Measurements from ENCODE around the gene SGMS1. TPM values are rescaled to one million over a fixed set of nuclear protein-coding genes. Genes with fewer than 3 reads are reported as not detected.
"Not testable (repeated sequence)": the region's sequence is repeated elsewhere in the genome, so short reads cannot be mapped to it uniquely, and the experiment has no call there.

SGMS1 gene
- total RNA-seq, 5 donors from 2014 or later (not counting 1 experiment from before 2014, with no cell fraction given), result 28.4 to 39.7 (median 32.6) TPM

DNA sequence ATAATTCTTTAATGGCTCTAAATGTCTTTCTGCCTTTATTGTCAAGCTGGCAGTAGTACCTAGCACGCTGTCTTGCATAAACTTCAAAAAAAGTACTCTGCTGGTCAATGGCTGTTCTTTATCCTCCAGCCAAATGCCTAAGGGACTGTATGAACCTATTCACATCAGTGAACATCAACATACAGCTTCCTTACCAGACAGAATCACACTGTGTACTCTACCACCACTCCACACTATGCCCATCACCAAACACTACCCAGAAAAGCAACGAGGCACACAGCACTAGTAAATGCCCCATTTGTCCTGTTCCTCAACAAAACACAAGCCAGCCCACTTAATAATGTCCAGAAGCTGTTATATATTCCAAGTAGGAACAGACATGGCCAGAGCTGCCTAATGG lies 127.5 kb downstream of the SGMS1 start:
- Mint-ChIP-seq H3K4me3 (no peak overlapping the region), H3K9me3 (no peaks in the 10 kb centered on the region), H3K4me1 (peaks cover 34 to 40% (median 38%) of the 10 kb centered on the region in 3 donors), H3K27me3 (no peaks in the 10 kb centered on the region), H3K36me3 (peaks cover 53% of the 10 kb centered on the region), H3K27ac (no peak overlapping the region)
- CTCF ChIA-PET, result interaction anchor here in 1 of 2 donors (0.5 kb wide), 1 partner anchor 63 kb away, joined by 3 read pairs; no protein-coding TSS in a partner anchor
- ATAC-seq (replicated peaks in 1 of 4), result no peak
- no peak overlapping the region for H3K27ac ChIP-seq (ENCODE audit: low read length)
- no peak for DNase-seq
- 94% methylated on average over 2 of the region's 2 CpGs for WGBS (ENCODE audit: insufficient coverage)
- no peaks in the 10 kb centered on the region for H3K4me1 ChIP-seq (ENCODE audit: control insufficient read depth in 1 of 2, extremely low read depth in 1 of 2, insufficient read depth in 2 of 2, low read length in 2 of 2)
- POLR2A ChIA-PET, result interaction anchor here in 1 of 2 donors (0.6 kb wide), 1 partner anchor 89 kb away, joined by 3 read pairs; no protein-coding TSS in a partner anchor
- H3K27me3 ChIP-seq (replicated peaks in 1 of 2; ENCODE audit: control insufficient read depth in 2 of 2, extremely low read depth in 1 of 2, insufficient read depth in 2 of 2, low read length in 1 of 2), result no peaks in the 10 kb centered on the region
- no peaks in the 10 kb centered on the region for H3K36me3 ChIP-seq (ENCODE audit: control insufficient read depth in 2 of 2, extremely low read depth in 1 of 2, insufficient read depth in 1 of 2, low read length in 1 of 2)
- no peak overlapping the region for H3K4me3 ChIP-seq (ENCODE audit: control insufficient read depth in 1 of 2, extremely low read depth in 1 of 2, low read length in 1 of 2)
- H3K9me3 ChIP-seq, result no peaks in the 10 kb centered on the region

GRCh38 chr10:50490241-50490640 lies 133.5 kb downstream of the SGMS1 start:
- Mint-ChIP-seq H3K27me3 (no peaks in the 10 kb centered on the region), H3K4me3 (no peak overlapping the region), H3K4me1 (peaks cover 18 to 36% (median 24%) of the 10 kb centered on the region in 3 donors), H3K27ac (no peak overlapping the region), H3K36me3 (peaks cover 62% of the 10 kb centered on the region), H3K9me3 (peaks cover 0 to 7% (median 5%) of the 10 kb centered on the region in 3 donors)
- Histone ChIP-seq H3K4me3 (ENCODE audit: control insufficient read depth in 1 of 2, extremely low read depth in 1 of 2, low read length in 1 of 2) (no peak overlapping the region), H3K36me3 (ENCODE audit: control insufficient read depth in 2 of 2, extremely low read depth in 1 of 2, insufficient read depth in 1 of 2, low read length in 1 of 2) (no peaks in the 10 kb centered on the region), H3K9me3 (no peaks in the 10 kb centered on the region), H3K27me3 (replicated peaks in 1 of 2; ENCODE audit: control insufficient read depth in 2 of 2, extremely low read depth in 1 of 2, insufficient read depth in 2 of 2, low read length in 1 of 2) (no peaks in the 10 kb centered on the region), H3K4me1 (ENCODE audit: control insufficient read depth in 1 of 2, extremely low read depth in 1 of 2, insufficient read depth in 2 of 2, low read length in 2 of 2) (no peaks in the 10 kb centered on the region), H3K27ac (ENCODE audit: low read length) (no peak overlapping the region)
- no peak for DNase-seq
- WGBS (ENCODE audit: insufficient coverage), result 100% methylated on average over 2 of the region's 5 CpGs
- no peak for ATAC-seq (replicated peaks in 1 of 4)
- ChIA-PET POLR2A (no interaction called here), CTCF (interaction anchor here in 1 of 2 donors (1.1 kb wide), 1 partner anchor 67 kb away, joined by 4 read pairs; no protein-coding TSS in a partner anchor)

- H3K9me3 ChIP-seq; H3K4me3 Mint-ChIP-seq; H3K27ac ChIP-seq (ENCODE audit: low read length); H3K27me3 ChIP-seq (replicated peaks in 1 of 2; ENCODE audit: control insufficient read depth in 2 of 2, extremely low read depth in 1 of 2, insufficient read depth in 2 of 2, low read length in 1 of 2); H3K4me1 ChIP-seq (ENCODE audit: control insufficient read depth in 1 of 2, extremely low read depth in 1 of 2, insufficient read depth in 2 of 2, low read length in 2 of 2); CTCF ChIA-PET; H3K27ac Mint-ChIP-seq; POLR2A ChIA-PET; ATAC-seq (replicated peaks in 1 of 4); H3K36me3 ChIP-seq (ENCODE audit: control insufficient read depth in 2 of 2, extremely low read depth in 1 of 2, insufficient read depth in 1 of 2, low read length in 1 of 2); H3K27me3 Mint-ChIP-seq; DNase-seq; H3K4me3 ChIP-seq (ENCODE audit: control insufficient read depth in 1 of 2, extremely low read depth in 1 of 2, low read length in 1 of 2): not testable (repeated sequence)
- H3K4me1 Mint-ChIP-seq, result peaks cover 0 to 23% (median 22%) of the 10 kb centered on the region in 3 donors
- peaks cover 10 to 28% (median 12%) of the 10 kb centered on the region in 3 donors for H3K9me3 Mint-ChIP-seq
- WGBS (ENCODE audit: insufficient coverage), result 80% methylated on average over 1 of the region's 1 CpG
- H3K36me3 Mint-ChIP-seq, result peaks cover 75% of the 10 kb centered on the region
Observed at GRCh38 chr10:50484550-50484949, 139.2 kb downstream of the SGMS1 start.

DNA sequence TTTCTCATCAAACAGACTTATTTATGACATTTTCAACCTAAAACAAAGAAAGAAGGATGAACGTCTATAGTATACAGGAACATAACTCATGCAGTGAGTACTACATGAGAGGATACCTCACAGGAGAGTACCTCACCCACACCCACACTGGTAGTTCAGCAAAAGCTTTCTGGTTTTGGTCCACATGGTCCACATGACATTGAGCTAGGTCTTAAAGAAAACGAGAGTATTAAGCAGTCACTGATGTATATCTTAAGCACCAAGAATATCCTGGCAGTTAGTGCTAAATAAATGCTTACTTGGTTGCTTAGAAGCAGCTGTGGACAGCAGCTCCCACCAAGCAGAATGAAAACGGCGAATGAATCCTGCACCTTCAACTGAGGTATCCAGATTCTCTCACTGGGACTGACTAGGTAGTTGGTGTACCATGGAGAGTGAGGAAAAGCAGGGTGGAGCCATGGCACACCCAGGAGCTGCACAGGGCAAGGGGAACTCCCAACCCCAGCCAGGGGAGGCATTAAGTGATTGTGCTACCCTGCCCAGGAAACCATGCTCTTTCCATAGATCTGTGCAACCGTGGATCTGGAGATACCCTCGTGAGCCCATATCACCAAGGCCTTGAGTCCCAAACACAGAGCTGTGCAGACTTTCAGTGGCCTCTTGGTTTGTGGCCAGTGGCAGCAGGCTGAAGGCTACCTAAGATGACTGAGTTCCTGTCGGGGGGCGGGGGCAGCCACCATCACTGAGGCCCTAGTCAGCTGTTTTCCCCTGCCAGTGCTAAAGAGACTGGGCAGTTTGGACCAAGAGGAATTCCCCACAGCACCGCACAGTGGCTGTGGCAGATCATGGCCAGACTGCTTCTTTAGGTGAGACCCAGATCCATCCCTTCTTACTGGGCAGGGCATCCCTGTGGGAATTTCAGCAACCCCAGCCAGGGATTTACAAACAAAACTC lies 143.4 kb downstream of the SGMS1 start:
- DNase-seq (no peak), ATAC-seq (replicated peaks in 1 of 4) (no peak)
- peaks cover 84% of the 10 kb centered on the region for H3K36me3 Mint-ChIP-seq
- H3K9me3 ChIP-seq, result peaks cover 2% of the 10 kb centered on the region
- H3K9me3 Mint-ChIP-seq, result peaks cover 11 to 22% (median 16%) of the 10 kb centered on the region in 3 donors
- H3K27ac Mint-ChIP-seq, result no peak overlapping the region
- H3K27me3 Mint-ChIP-seq, result no peaks in the 10 kb centered on the region
- peaks cover 5 to 17% (median 11%) of the 10 kb centered on the region in 3 donors for H3K4me1 Mint-ChIP-seq
- H3K27ac ChIP-seq (ENCODE audit: low read length), result no peak overlapping the region
- no peak overlapping the region for H3K4me3 ChIP-seq (ENCODE audit: control insufficient read depth in 1 of 2, extremely low read depth in 1 of 2, low read length in 1 of 2)
- no peak overlapping the region for H3K4me3 Mint-ChIP-seq
- H3K36me3 ChIP-seq (ENCODE audit: control insufficient read depth in 2 of 2, extremely low read depth in 1 of 2, insufficient read depth in 1 of 2, low read length in 1 of 2), result peaks cover 7 to 8% of the 10 kb centered on the region in 2 donors
- WGBS (ENCODE audit: insufficient coverage), result 97% methylated on average over 6 of the region's 9 CpGs
- ChIA-PET CTCF (no interaction called here), POLR2A (no interaction called here)
- H3K27me3 ChIP-seq (replicated peaks in 1 of 2; ENCODE audit: control insufficient read depth in 2 of 2, extremely low read depth in 1 of 2, insufficient read depth in 2 of 2, low read length in 1 of 2), result no peaks in the 10 kb centered on the region
- no peaks in the 10 kb centered on the region for H3K4me1 ChIP-seq (ENCODE audit: control insufficient read depth in 1 of 2, extremely low read depth in 1 of 2, insufficient read depth in 2 of 2, low read length in 2 of 2)

- Mint-ChIP-seq H3K27ac (no peak overlapping the region), H3K27me3 (no peaks in the 10 kb centered on the region), H3K36me3 (peaks cover 63% of the 10 kb centered on the region), H3K9me3 (peaks cover under 1 to 6% (median 4%) of the 10 kb centered on the region in 3 donors), H3K4me1 (peaks cover 10 to 26% (median 18%) of the 10 kb centered on the region in 3 donors), H3K4me3 (no peak overlapping the region)
- peaks cover 2% of the 10 kb centered on the region for H3K9me3 ChIP-seq
- CTCF ChIA-PET, result no interaction called here
- H3K4me1 ChIP-seq (ENCODE audit: control insufficient read depth in 1 of 2, extremely low read depth in 1 of 2, insufficient read depth in 2 of 2, low read length in 2 of 2), result no peaks in the 10 kb centered on the region
- no peak for DNase-seq
- POLR2A ChIA-PET, result no interaction called here
- no peaks in the 10 kb centered on the region for H3K27me3 ChIP-seq (replicated peaks in 1 of 2; ENCODE audit: control insufficient read depth in 2 of 2, extremely low read depth in 1 of 2, insufficient read depth in 2 of 2, low read length in 1 of 2)
- H3K4me3 ChIP-seq (ENCODE audit: control insufficient read depth in 1 of 2, extremely low read depth in 1 of 2, low read length in 1 of 2), result no peak overlapping the region
- no peak overlapping the region for H3K27ac ChIP-seq (ENCODE audit: low read length)
- peaks cover 7 to 8% of the 10 kb centered on the region in 2 donors for H3K36me3 ChIP-seq (ENCODE audit: control insufficient read depth in 2 of 2, extremely low read depth in 1 of 2, insufficient read depth in 1 of 2, low read length in 1 of 2)
- 100% methylated on average over 1 of the region's 4 CpGs for WGBS (ENCODE audit: insufficient coverage)
- ATAC-seq (replicated peaks in 1 of 4), result no peak
Observed at GRCh38 chr10:50477287-50478203, 146.2 kb downstream of the SGMS1 start.

DNA sequence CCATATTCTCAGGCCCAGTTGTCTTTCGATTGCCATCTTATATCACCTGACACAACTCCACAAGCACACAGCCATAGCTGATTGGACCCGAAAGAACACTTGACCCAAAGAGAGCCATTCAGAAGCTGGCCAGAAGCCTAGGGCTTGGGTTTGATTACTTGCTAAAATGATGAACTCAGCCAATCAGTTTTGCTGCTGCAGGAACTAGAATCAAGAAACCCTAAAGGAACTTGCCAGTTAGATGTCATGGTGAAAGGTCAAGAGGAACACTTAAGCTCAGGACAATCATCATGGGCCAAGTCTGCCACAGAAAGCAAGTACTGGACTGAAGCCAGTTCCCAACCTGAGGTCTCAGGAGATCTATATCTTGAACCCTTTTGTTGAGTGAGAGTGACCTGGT lies 150.0 kb downstream of the SGMS1 start:
- ChIA-PET CTCF (interaction anchor here in 1 of 2 donors (0.9 kb wide), 1 partner anchor 31 kb away, joined by 3 read pairs; no protein-coding TSS in a partner anchor), POLR2A (no interaction called here)
- peaks cover 5% of the 10 kb centered on the region in 2 experiments for H3K4me1 ChIP-seq (ENCODE audit: control insufficient read depth in 1 of 2, extremely low read depth in 1 of 2, insufficient read depth in 2 of 2, low read length in 2 of 2)
- H3K9me3 ChIP-seq, result peaks cover 2% of the 10 kb centered on the region
- no peaks in the 10 kb centered on the region for H3K27me3 ChIP-seq (replicated peaks in 1 of 2; ENCODE audit: control insufficient read depth in 2 of 2, extremely low read depth in 1 of 2, insufficient read depth in 2 of 2, low read length in 1 of 2)
- WGBS (ENCODE audit: insufficient coverage), result 100% methylated on average over 1 of the region's 2 CpGs
- H3K36me3 ChIP-seq (ENCODE audit: control insufficient read depth in 2 of 2, extremely low read depth in 1 of 2, insufficient read depth in 1 of 2, low read length in 1 of 2), result peaks cover 4 to 7% of the 10 kb centered on the region in 2 donors
- Mint-ChIP-seq H3K4me1 (peaks cover 39 to 52% (median 50%) of the 10 kb centered on the region in 3 donors), H3K27me3 (no peaks in the 10 kb centered on the region), H3K36me3 (peaks cover 33% of the 10 kb centered on the region), H3K27ac (peak overlapping the region in 1 of 2 donors; percentile 40), H3K4me3 (no peak overlapping the region), H3K9me3 (peaks cover 0 to 4% (median under 1%) of the 10 kb centered on the region in 3 donors)
- no peak overlapping the region for H3K27ac ChIP-seq (ENCODE audit: low read length)
- DNase-seq (no peak), ATAC-seq (replicated peaks in 1 of 4) (no peak)
- H3K4me3 ChIP-seq (ENCODE audit: control insufficient read depth in 1 of 2, extremely low read depth in 1 of 2, low read length in 1 of 2), result no peak overlapping the region
